ENCODE measurements around the gene SMARCC2. TPM values are rescaled to one million over a fixed set of nuclear protein-coding genes. Genes with fewer than 3 reads are reported as not detected.

Gene SMARCC2
- total and polyA plus RNA-seq, 2 of the 13 experiments (the other 11 are each of a cell fraction or from before 2014, with no cell fraction given): 21.3 to 24.1 TPM

GRCh38 chr12:56224102-56224701, 34.9 kb upstream of the SMARCC2 start, which contains the start of gene NABP2 (continued):
- peak; percentile 34; the same call in 1 of the 2 replicates for TF ChIP-seq SMAD3 (CRISPR knock-in tag; IDR thresholded peaks at IDR 0.05)
- peak; percentile 20; the same call in 1 of the 2 replicates for TF ChIP-seq KLF11 (CRISPR knock-in tag; IDR thresholded peaks at IDR 0.05)
- TF ChIP-seq TBX2 (CRISPR knock-in tag; IDR thresholded peaks at IDR 0.05; ENCODE audit: borderline replicate concordance): peak; percentile 71; the same call in 1 of the 2 replicates
- no peak for TF ChIP-seq ZSCAN12 (CRISPR knock-in tag; IDR thresholded peaks at IDR 0.05)
- TF ChIP-seq PHF20 (CRISPR knock-in tag; IDR thresholded peaks at IDR 0.05): peak; percentile 79
- no peak; the same call in 1 of the 2 replicates for TF ChIP-seq ZNF510 (CRISPR knock-in tag; IDR thresholded peaks at IDR 0.05; ENCODE audit: low read depth)
- TF ChIP-seq ZNF777 (CRISPR knock-in tag; IDR thresholded peaks at IDR 0.05): no peak
- TF ChIP-seq HDAC6 (IDR thresholded peaks at IDR 0.05; ENCODE audit: low read depth, low read length): no peak
- TF ChIP-seq, protein P1, sequence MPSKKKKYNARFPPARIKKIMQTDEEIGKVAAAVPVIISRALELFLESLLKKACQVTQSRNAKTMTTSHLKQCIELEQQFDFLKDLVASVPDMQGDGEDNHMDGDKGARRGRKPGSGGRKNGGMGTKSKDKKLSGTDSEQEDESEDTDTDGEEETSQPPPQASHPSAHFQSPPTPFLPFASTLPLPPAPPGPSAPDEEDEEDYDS (CRISPR knock-in tag; IDR thresholded peaks at IDR 0.05): no peak
- TF ChIP-seq, protein P2, sequence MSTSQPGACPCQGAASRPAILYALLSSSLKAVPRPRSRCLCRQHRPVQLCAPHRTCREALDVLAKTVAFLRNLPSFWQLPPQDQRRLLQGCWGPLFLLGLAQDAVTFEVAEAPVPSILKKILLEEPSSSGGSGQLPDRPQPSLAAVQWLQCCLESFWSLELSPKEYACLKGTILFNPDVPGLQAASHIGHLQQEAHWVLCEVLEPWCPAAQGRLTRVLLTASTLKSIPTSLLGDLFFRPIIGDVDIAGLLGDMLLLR (CRISPR knock-in tag; IDR thresholded peaks at IDR 0.05): no peak
- TF ChIP-seq LRRFIP1 (CRISPR knock-in tag; conservative IDR thresholded peaks at IDR 0.05): no peak
- peak; percentile 64; the same call in 1 of the 2 replicates for TF ChIP-seq YEATS4 (CRISPR knock-in tag; IDR thresholded peaks at IDR 0.05; ENCODE audit: borderline replicate concordance)
- no peak for TF ChIP-seq NCOA2 (CRISPR knock-in tag; IDR thresholded peaks at IDR 0.05)
- TF ChIP-seq HOXD1 (CRISPR knock-in tag; IDR thresholded peaks at IDR 0.05): 0 out of 2 replicates have a peak, but pooled peaks have one; percentile 59
- 0 out of 2 replicates have a peak, but pooled peaks have one; percentile 38 for TF ChIP-seq ZFP82 (CRISPR knock-in tag; IDR thresholded peaks at IDR 0.05; ENCODE audit: borderline replicate concordance)
- no peak for TF ChIP-seq HBP1 (CRISPR knock-in tag; IDR thresholded peaks at IDR 0.05; ENCODE audit: low read depth)
- no peak for TF ChIP-seq ATRX (CRISPR knock-in tag; IDR thresholded peaks at IDR 0.05; ENCODE audit: borderline replicate concordance)
- TF ChIP-seq, protein P3, sequence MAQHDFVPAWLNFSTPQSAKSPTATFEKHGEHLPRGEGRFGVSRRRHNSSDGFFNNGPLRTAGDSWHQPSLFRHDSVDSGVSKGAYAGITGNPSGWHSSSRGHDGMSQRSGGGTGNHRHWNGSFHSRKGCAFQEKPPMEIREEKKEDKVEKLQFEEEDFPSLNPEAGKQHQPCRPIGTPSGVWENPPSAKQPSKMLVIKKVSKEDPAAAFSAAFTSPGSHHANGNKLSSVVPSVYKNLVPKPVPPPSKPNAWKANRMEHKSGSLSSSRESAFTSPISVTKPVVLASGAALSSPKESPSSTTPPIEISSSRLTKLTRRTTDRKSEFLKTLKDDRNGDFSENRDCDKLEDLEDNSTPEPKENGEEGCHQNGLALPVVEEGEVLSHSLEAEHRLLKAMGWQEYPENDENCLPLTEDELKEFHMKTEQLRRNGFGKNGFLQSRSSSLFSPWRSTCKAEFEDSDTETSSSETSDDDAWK (CRISPR knock-in tag; IDR thresholded peaks at IDR 0.05): no peak
- TF ChIP-seq ZNF552 (CRISPR knock-in tag; IDR thresholded peaks at IDR 0.05; ENCODE audit: borderline replicate concordance): 0 out of 2 replicates have a peak, but pooled peaks have one; percentile 35
- no peak for TF ChIP-seq BRD4 (CRISPR knock-in tag; IDR thresholded peaks at IDR 0.05)
- peak; percentile 78 for TF ChIP-seq KMT2B (CRISPR knock-in tag; IDR thresholded peaks at IDR 0.05)
- TF ChIP-seq SMAD9 (CRISPR knock-in tag; IDR thresholded peaks at IDR 0.05): no peak
- TF ChIP-seq ZFP36L1 (CRISPR knock-in tag; IDR thresholded peaks at IDR 0.05): no peak
- TF ChIP-seq TMF1 (CRISPR knock-in tag; IDR thresholded peaks at IDR 0.05; ENCODE audit: low read depth): no peak
- TF ChIP-seq ZNF766 (CRISPR knock-in tag; IDR thresholded peaks at IDR 0.05; ENCODE audit: borderline replicate concordance): 0 out of 2 replicates have a peak, but pooled peaks have one; percentile 11
